Fibroblast of pulmonary artery (primary cell): ENCODE data around the gene PPP1R7.

Experiments used
- DNase-seq: peaks from one replicate; pipeline ENCODE4 v3.0.0-alpha.2; 2010; ENCODE audit warnings: low read depth
- H3K4me3 ChIP-seq: replicated peaks from 2 replicates; pipeline ENCODE4 v1.5.1; 2011; ENCODE audit warnings: low read depth, mild to moderate bottlenecking, control low read depth, low read length, moderate library complexity
- CTCF ChIP-seq: IDR thresholded peaks from 2 replicates; pipeline ENCODE4 v1.5.1; 2011; ENCODE audit warnings: mild to moderate bottlenecking, control low read depth, low read length, inconsistent platforms; ENCODE audit errors: missing control alignments

The PPP1R7 gene

DNA sequence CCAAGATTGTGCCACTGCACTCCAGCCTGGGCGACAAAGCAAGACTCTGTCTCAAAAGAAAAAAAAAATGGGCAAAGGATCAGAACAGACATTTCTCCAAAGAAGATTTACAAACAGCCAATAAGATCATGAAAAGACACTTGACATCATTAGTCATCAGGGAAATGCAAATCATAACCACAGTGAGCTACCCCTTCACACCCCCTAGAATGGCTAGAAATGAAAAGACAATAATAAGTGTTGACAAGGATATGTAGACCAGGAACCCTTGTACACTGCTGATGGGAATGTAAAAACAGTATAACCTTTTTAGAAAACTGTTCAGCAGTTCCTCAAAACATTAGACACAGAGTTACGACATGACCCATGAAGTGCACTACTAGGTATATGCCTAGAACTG, 29.8 kb upstream of the PPP1R7 start:
- no peak for TF ChIP-seq CTCF
- no peak for DNase-seq
- no peak overlapping the region for H3K4me3 ChIP-seq

DNA sequence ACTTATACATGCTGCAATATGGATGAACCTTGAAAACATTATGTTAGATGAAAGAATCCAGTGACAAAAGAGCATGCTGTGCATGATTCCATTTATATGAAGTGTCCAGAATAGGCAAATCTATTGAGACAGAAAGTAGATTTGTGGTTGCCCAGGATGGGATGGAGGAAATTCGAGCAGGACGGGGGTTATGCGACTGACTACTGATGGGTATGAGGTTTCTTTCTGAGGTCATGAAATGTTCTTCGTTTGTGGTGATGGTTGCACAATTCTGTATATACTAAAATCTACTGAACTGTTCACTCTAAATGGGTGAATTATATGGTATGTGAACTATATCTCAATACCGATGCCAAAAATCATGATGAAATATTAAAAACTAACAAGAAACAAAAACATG, 29.3 kb upstream of the PPP1R7 start:
- no peak for DNase-seq
- no peak overlapping the region for H3K4me3 ChIP-seq
- TF ChIP-seq CTCF: no peak

DNA sequence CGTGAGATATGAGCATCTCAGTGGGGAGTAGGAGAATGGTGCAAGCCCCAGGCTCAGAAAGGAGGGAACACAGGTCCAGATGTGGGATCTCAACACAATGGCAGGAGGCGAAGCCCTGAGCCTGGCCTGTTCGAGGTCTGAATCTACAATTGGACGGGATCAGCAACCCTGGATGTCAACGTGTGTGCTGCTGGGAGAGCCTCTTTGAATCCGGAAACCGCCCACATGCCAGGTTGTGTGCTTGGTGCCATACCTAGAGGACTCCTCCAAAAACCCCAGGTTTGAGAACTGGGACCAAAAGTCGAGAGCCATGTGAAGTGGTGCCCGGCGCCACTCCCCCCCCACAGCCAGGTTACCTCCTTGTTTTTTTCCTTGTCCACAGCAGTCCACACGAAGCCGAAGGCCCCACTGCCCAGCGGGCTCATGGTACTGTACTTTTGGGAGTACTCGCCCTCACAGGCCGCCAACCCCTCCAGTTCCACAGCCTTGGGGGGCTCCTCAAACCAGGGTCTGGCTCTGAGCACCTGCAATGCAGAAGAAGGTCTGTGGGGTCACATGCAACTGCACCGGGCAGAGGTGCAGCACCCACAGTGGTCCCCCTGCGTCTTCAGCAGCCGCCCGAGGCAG, 27.8 kb upstream of the PPP1R7 start:
- TF ChIP-seq CTCF: no peak
- DNase-seq: no peak
- no peak overlapping the region for H3K4me3 ChIP-seq

DNA sequence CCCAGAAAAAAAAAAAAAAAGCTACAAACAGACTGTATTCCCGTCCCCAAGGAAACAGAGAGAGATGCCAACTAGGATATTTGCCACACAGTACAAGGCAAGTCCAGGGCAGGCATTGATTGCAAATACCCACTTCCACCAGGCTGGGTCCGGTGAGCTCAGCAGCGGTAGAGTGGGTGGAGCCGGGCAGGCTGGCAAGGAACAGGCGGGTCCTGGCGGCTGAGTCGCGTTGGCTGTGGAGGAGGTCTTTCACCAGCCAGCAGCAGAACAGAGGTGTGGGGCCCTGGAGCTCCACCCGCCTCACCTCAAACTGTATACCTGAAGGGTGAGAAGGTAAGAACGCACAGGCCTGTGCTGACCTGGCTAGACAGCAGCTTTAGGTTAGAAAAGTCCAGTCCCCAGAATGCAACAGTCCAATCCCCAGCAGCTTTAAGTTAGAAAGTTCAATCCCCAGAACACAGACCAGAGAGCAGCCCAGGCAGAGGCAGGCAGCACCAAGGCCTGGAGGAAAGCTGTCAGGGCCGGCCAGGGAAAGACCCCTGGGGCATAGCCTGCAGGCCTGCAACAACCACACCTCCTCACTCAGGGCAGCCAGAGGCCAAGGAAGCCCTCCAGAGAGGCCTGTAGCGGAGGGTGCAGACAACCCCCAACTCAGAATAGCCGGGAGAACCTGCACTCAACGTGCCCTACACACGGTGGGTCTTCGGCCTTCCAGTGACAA, 26.3 kb upstream of the PPP1R7 start:
- no peak for TF ChIP-seq CTCF

DNA sequence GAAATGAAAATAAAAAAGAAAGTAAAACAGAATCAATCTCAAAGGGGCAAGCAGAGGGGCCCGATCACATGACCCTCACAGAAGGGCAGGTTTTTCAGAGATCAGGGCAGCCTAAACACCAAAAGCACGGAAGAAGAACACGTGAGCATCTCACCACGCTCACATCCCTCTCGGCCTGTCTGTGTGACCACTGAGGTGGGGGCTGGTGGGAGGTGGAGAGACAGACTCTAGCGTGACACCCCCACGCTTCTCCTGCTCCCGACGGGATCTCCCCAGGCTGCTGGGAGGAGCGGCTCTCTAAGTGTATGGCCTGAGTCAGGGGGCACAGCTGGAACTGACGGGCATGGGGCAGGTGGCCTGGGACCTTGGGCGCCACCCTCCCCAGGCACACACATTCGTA, 24.6 kb upstream of the PPP1R7 start:
- H3K4me3 ChIP-seq: no peak overlapping the region
- no peak for TF ChIP-seq CTCF
- no peak for DNase-seq

More for the DNA sequence above, 26.3 kb upstream of the PPP1R7 start:
- no peak overlapping the region for H3K4me3 ChIP-seq
- no peak for DNase-seq

DNA sequence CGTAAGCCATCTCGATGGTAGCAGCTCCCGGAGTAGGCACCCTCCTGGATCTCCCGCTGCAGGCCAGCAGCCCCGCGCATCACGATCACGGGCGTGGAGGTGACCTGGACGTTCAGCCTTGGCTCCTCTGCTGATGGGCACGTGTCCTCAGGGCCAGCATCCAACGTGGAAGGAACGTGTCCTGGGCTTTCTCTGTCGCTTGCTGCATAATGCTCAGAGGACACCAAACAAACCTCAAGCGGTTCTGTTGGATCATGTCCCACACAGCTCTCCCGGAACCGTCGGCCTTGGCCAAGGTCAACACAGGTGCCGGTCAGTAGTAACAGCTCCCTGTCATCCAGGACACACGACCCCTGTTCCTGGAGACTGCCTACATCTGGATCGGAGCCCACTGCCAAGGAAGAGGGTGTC, 24.1 kb upstream of the PPP1R7 start:
- H3K4me3 ChIP-seq: no peak overlapping the region
- no peak for TF ChIP-seq CTCF
- DNase-seq: no peak

GRCh38 chr2:241126771-241127202, 23.5 kb upstream of the PPP1R7 start:
- no peak for TF ChIP-seq CTCF
- no peak overlapping the region for H3K4me3 ChIP-seq
- no peak for DNase-seq
